Left forelimb (tissue), 1 donor: ENCODE results near the gene TRIM17.

Source experiments
- DNase-seq: peaks from one replicate; pipeline ENCODE4 v3.0.0-alpha.2; 2018; ENCODE audit warnings: low spot score

Gene TRIM17

GRCh38 chr1:228378090-228378872 is 38.4 kb downstream of the TRIM17 start:
- DNase-seq, result peak; percentile 87

GRCh38 chr1:228377664-228378089 is 39.0 kb downstream of the TRIM17 start:
- DNase-seq, result no peak

- DNase-seq, result no peak
Measured at GRCh38 chr1:228376651-228377631, 39.7 kb downstream of the TRIM17 start.

- DNase-seq, result no peak
Measured at GRCh38 chr1:228376262-228376628, 40.4 kb downstream of the TRIM17 start.

GRCh38 chr1:228375578-228376261 is 40.9 kb downstream of the TRIM17 start:
- no peak for DNase-seq

GRCh38 chr1:228374711-228375577 is 41.7 kb downstream of the TRIM17 start:
- DNase-seq, result peak; percentile 81

- no peak for DNase-seq
Measured at GRCh38 chr1:228373681-228374571, 42.7 kb downstream of the TRIM17 start.

- no peak for DNase-seq
Measured at GRCh38 chr1:228373004-228373680, 43.5 kb downstream of the TRIM17 start.

- no peak for DNase-seq
Measured at GRCh38 chr1:228372183-228373003, 44.3 kb downstream of the TRIM17 start.

GRCh38 chr1:228371741-228372182 is 44.9 kb downstream of the TRIM17 start:
- no peak for DNase-seq

- DNase-seq, result peak; percentile 37
Measured at GRCh38 chr1:228370941-228371740, 45.5 kb downstream of the TRIM17 start.

GRCh38 chr1:228370439-228370940 is 46.2 kb downstream of the TRIM17 start:
- DNase-seq, result peak; percentile 26

- peak; percentile 33 for DNase-seq
Measured at GRCh38 chr1:228369608-228370438, 46.8 kb downstream of the TRIM17 start.

GRCh38 chr1:228368801-228369607 is 47.7 kb downstream of the TRIM17 start:
- peak; percentile 58 for DNase-seq
